GM12878 (cell line): ENCODE results near the gene C1QL1. TPM values are rescaled to one million over a fixed set of nuclear protein-coding genes. Genes with fewer than 3 reads are reported as not detected.

Experiments
- ATAC-seq: fragments of 200-7000 bp; cut with Tn5 transposase; 3 replicates; pipeline ENCODE4 v1.9.1; 2020; ENCODE audit warnings: mild to moderate bottlenecking, moderate library complexity
- BruUV-seq: library from RNA; stranded (reverse); fragments of 400-500 nt; replicated peaks from 2 replicates; lab custom pipeline; 2021; lab: Mats Ljungman, UMichigan
- CTCF ChIA-PET: fragments of 300-600 bp; sonication (Branson Sonifier 250); formaldehyde crosslinking; extraction: SDS; loops from one replicate; lab custom pipeline; 2021; ENCODE audit warnings: inconsistent platforms; lab: Yijun Ruan, JAX
- POLR2A ChIA-PET: fragments of 350-600 bp; formaldehyde crosslinking; extraction: SDS; loops from one replicate; lab custom pipeline; 2021; ENCODE audit warnings: inconsistent platforms; lab: Charles Lee
- RAD21 ChIA-PET: fragments of 300-600 bp; sonication (Branson Sonifier 250); formaldehyde crosslinking; loops from one replicate; lab custom pipeline; 2023; ENCODE audit warnings: antibody characterized with exemption; ENCODE audit not compliant: unreplicated experiment; lab: Charles Lee
- SMC1A ChIA-PET: fragments of 300-600 bp; sonication (Branson Sonifier 250); formaldehyde crosslinking; loops from one replicate; lab custom pipeline; 2023; ENCODE audit not compliant: unreplicated experiment, uncharacterized antibody; lab: Charles Lee
- DNase-seq: peaks from one replicate; pipeline ENCODE4 v3.0.0-alpha.2; 2011; ENCODE audit warnings: low read depth, low spot score
- FAIRE-seq: peaks from 3 replicates; lab custom pipeline; 2011; peaks lifted over from hg19 to GRCh38; lab: Jason Lieb, UNC
- H2AFZ ChIP-seq: 2 replicates; pipeline ENCODE4 v1.6.0; 2011; ENCODE audit warnings: low read depth, low read length, control low read depth; ENCODE audit not compliant: control insufficient read depth
- H3K27ac ChIP-seq: 2 replicates; pipeline ENCODE4 v1.5.1; 2011; ENCODE audit warnings: control low read depth; ENCODE audit not compliant: control insufficient read depth, insufficient read depth
- H3K27me3 ChIP-seq, 2 experiments: replicated peaks in 1 of 2; 2 replicates each; pipeline versions ENCODE4 v1.6.0 to v1.6.1; 2011; ENCODE audit warnings: low read length in 1 of 2; ENCODE audit not compliant: control insufficient read depth in 2 of 2, insufficient read depth in 2 of 2
- H3K36me3 ChIP-seq, 2 experiments: 2 replicates each; pipeline ENCODE4 v1.5.1; 2011; ENCODE audit warnings: low read length in 1 of 2; ENCODE audit not compliant: control insufficient read depth in 2 of 2, insufficient read depth in 2 of 2
- H3K4me1 ChIP-seq: 2 replicates; pipeline ENCODE4 v1.6.1; 2011; ENCODE audit warnings: mild to moderate bottlenecking, low read length, moderate library complexity, mixed read lengths; ENCODE audit not compliant: control insufficient read depth, insufficient read depth
- H3K4me2 ChIP-seq: 2 replicates; pipeline ENCODE4 v1.6.0; 2011; ENCODE audit warnings: control low read depth; ENCODE audit not compliant: control insufficient read depth, insufficient read depth
- H3K4me3 ChIP-seq: fragments of 200-600 bp; sonication (generic); 2 replicates; pipeline ENCODE4 v1.5.1; 2016
- H3K79me2 ChIP-seq: 2 replicates; pipeline ENCODE4 v1.6.0; 2011; ENCODE audit warnings: low read length; ENCODE audit not compliant: control insufficient read depth, insufficient read depth
- H3K9ac ChIP-seq: 2 replicates; pipeline ENCODE4 v1.8.0; 2011; ENCODE audit warnings: low read length, control low read depth, mixed read lengths; ENCODE audit not compliant: control insufficient read depth, insufficient read depth
- H3K9me3 ChIP-seq: replicated peaks from 3 replicates; pipeline ENCODE4 v1.5.1; 2011; ENCODE audit warnings: mild to moderate bottlenecking, low read length; ENCODE audit not compliant: control insufficient read depth, insufficient read depth
- H4K20me1 ChIP-seq: 2 replicates; pipeline ENCODE4 v1.6.0; 2011; ENCODE audit not compliant: control insufficient read depth, insufficient read depth
- EED ChIP-seq: sonication (generic); IDR thresholded peaks from 2 replicates; pipeline ENCODE4 v1.6.1; 2016; ENCODE audit warnings: antibody characterized with exemption, low read depth
- MYC ChIP-seq: IDR thresholded peaks from 2 replicates; pipeline ENCODE4 v1.6.1; 2011; ENCODE audit warnings: mild to moderate bottlenecking, low read length, moderate library complexity, inconsistent platforms; ENCODE audit not compliant: insufficient read depth, insufficient replicate concordance, insufficient read length, severe bottlenecking
- PAX8 ChIP-seq: fragments of 450-650 bp; IDR thresholded peaks from 2 replicates; pipeline ENCODE4 v1.6.1; 2017; ENCODE audit warnings: mild to moderate bottlenecking, moderate library complexity
- PRDM15 ChIP-seq: fragments of 450-650 bp; formaldehyde crosslinking; IDR thresholded peaks from 2 replicates; pipeline ENCODE4 v1.4.0; 2020; ENCODE audit warnings: mild to moderate bottlenecking, moderate library complexity
- RCOR1 ChIP-seq: conservative IDR thresholded peaks from 2 replicates; pipeline ENCODE4 v1.6.1; 2012; ENCODE audit warnings: low read depth, low read length, improper control_type of control experiment
- SREBF2 ChIP-seq: IDR thresholded peaks from 2 replicates; pipeline ENCODE4 v1.6.1; 2012; ENCODE audit warnings: mild to moderate bottlenecking, low read length
- STAT3 ChIP-seq: IDR thresholded peaks from 2 replicates; pipeline ENCODE4 v1.6.1; 2011; ENCODE audit warnings: low read depth, low read length, improper control_type of control experiment
- TCF3 ChIP-seq: IDR thresholded peaks from 2 replicates; pipeline ENCODE4 v1.6.1; 2012; ENCODE audit warnings: low read depth, mild to moderate bottlenecking, low read length, borderline replicate concordance; ENCODE audit not compliant: insufficient read depth
- WGBS: methylation state at CpG from one replicate; pipeline ENCODE4 v1.1.6; 2016; ENCODE audit warnings: low lambda C conversion rate; ENCODE audit not compliant: insufficient replicate concordance, insufficient coverage; ENCODE audit errors: missing lambda C conversion rate; 5-methylcytosine and 5-hydroxymethylcytosine counted together
- in situ Hi-C: fragments of 300-500 bp; cut with MboI; formaldehyde crosslinking; loops from 9 replicates; pipeline ENCODE4 v1.14.3; 2018; ENCODE audit warnings: mixed read lengths
- intact Hi-C: fragments of 100-400 bp; cut with micrococcal nuclease; formaldehyde crosslinking; loops from one replicate; pipeline ENCODE4 v1.14.2; 2022; ENCODE audit not compliant: unreplicated experiment
- polyA plus RNA-seq, 11 experiments: library from polyadenylated mRNA; depleted of rRNA in 4 of 11; unstranded in 6 of 11; stranded (reverse) in 5 of 11; fragments of >200 nt; fragmentation: Nextera tagmentation in 4 of 11; fragmentation: Illumina TruSeq in 1 of 11; extraction: Ambion mirVana in 4 of 11; extraction: Trizol in 1 of 11; gene quantifications; 1 replicate in 1 of 11; 2 replicates in 10 of 11; pipeline versions ENCODE4 v1.2.1 to v1.2.3, GENCODE V29; 2011 to 2016; ENCODE audit warnings: inconsistent platforms in 2 of 11, missing spikeins in 2 of 11, low read depth in 1 of 11
- total RNA-seq, 4 experiments: library from RNA; depleted of rRNA in 3 of 4; stranded (reverse); fragments of >200 nt in 3 of 4; fragmentation: Illumina TruSeq in 1 of 4; extraction: Trizol in 1 of 4; gene quantifications; 2 replicates each; pipeline versions ENCODE4 v1.2.1 to v1.2.3, GENCODE V29; 2013 to 2021

The C1QL1 gene
- total and polyA plus RNA-seq, 10 of the 15 experiments (the other 5 are each of a cell fraction or from before 2014, with no cell fraction given), result not detected

GRCh38 chr17:45009676-45010467 lies 41.8 kb upstream of the C1QL1 start (continued):
- TF ChIP-seq RCOR1 (no peak), PAX8 (no peak), TCF3 (no peak), MYC (no peak), SREBF2 (no peak)

- Histone ChIP-seq H3K9ac (no peak overlapping the region), H3K79me2 (no peaks in the 10 kb centered on the region), H3K9me3 (no peaks in the 10 kb centered on the region), H3K27me3 (no peaks in the 10 kb centered on the region; a peak in 1 of 4 replicates), H3K27ac (no peak overlapping the region), H3K4me1 (no peaks in the 10 kb centered on the region), H4K20me1 (no peaks in the 10 kb centered on the region), H3K4me3 (no peak overlapping the region), H3K36me3 (no peaks in the 10 kb centered on the region), H3K4me2 (no peak overlapping the region), H2AFZ (no peak overlapping the region)
- intact Hi-C loops, result no loop called here
- no peak for ATAC-seq
- CTCF ChIA-PET, result interaction anchor here (3.8 kb wide), 1 partner anchor 13 kb away, joined by 14 read pairs; no protein-coding TSS in a partner anchor
- SMC1A ChIA-PET, result no interaction called here
- no peak for FAIRE-seq
- 10% methylated on average over 10 of the region's 10 CpGs for WGBS
- 0 out of 2 replicates have a peak, but pooled peaks have one; percentile 13 for TF ChIP-seq EED
- no peak for TF ChIP-seq STAT3
- no peak for TF ChIP-seq PRDM15 (CRISPR knock-in tag)
- RAD21 ChIA-PET, result interaction anchor here (1.3 kb wide), 1 partner anchor 88 kb away, joined by 5 read pairs; no protein-coding TSS in a partner anchor
- in situ Hi-C loops, result no loop called here
- no TSS peak for BruUV-seq
- no peak for DNase-seq
- POLR2A ChIA-PET, result no interaction called here
Observed at GRCh38 chr17:45008216-45008615, 40.1 kb upstream of the C1QL1 start.
